Germinal center (tissue), 1 donor: Measurements from ENCODE around the gene CEBPA.

Experiments used
- DNase-seq: peaks from one replicate; pipeline ENCODE4 v3.0.0; 2012; ENCODE audit warnings: mixed read lengths, low spot score

CEBPA gene

GRCh38 chr19:33302175-33302973 is at the start of gene CEBPA:
CEBPA (minus strand) TSS chr19:33302534; CDS start chr19:33302414, 120 bp downstream.
- DNase-seq, result peak; percentile 70

GRCh38 chr19:33350538-33351309 is 48.4 kb upstream of the CEBPA start:
- no peak for DNase-seq

GRCh38 chr19:33349319-33350289 is 47.3 kb upstream of the CEBPA start:
- DNase-seq, result no peak

- no peak for DNase-seq
Measured at GRCh38 chr19:33348301-33349010, 46.1 kb upstream of the CEBPA start.

GRCh38 chr19:33347300-33347699 is 45.0 kb upstream of the CEBPA start:
- no peak for DNase-seq

GRCh38 chr19:33346665-33347064 is 44.3 kb upstream of the CEBPA start:
- no peak for DNase-seq

- no peak for DNase-seq
Measured at GRCh38 chr19:33345163-33345562, 42.8 kb upstream of the CEBPA start.

GRCh38 chr19:33344573-33344925 is 42.2 kb upstream of the CEBPA start:
- no peak for DNase-seq

GRCh38 chr19:33343859-33344572 is 41.7 kb upstream of the CEBPA start:
- no peak for DNase-seq

- no peak for DNase-seq
Measured at GRCh38 chr19:33343301-33343700, 41.0 kb upstream of the CEBPA start.

- no peak for DNase-seq
Measured at GRCh38 chr19:33340991-33341390, 38.7 kb upstream of the CEBPA start.

GRCh38 chr19:33339016-33339984 is 37.0 kb upstream of the CEBPA start:
- no peak for DNase-seq

- DNase-seq, result no peak
Measured at GRCh38 chr19:33335446-33335845, 33.1 kb upstream of the CEBPA start.

GRCh38 chr19:33334271-33334670 is 31.9 kb upstream of the CEBPA start:
- DNase-seq, result no peak

GRCh38 chr19:33333642-33334041 is 31.3 kb upstream of the CEBPA start:
- DNase-seq, result no peak

- DNase-seq, result no peak
Measured at GRCh38 chr19:33333151-33333550, 30.8 kb upstream of the CEBPA start.

- DNase-seq, result no peak
Measured at GRCh38 chr19:33332248-33332647, 29.9 kb upstream of the CEBPA start.

GRCh38 chr19:33329736-33330135 is 27.4 kb upstream of the CEBPA start:
- no peak for DNase-seq

- DNase-seq, result no peak
Measured at GRCh38 chr19:33329060-33329459, 26.7 kb upstream of the CEBPA start.

GRCh38 chr19:33325920-33326319 is 23.6 kb upstream of the CEBPA start:
- no peak for DNase-seq
